A673 (cell line): Measurements from ENCODE around the gene SAYSD1. TPM values are rescaled to one million over a fixed set of nuclear protein-coding genes. Genes with fewer than 3 reads are reported as not detected.

ENCODE experiments used
- BruUV-seq: library from RNA; stranded (reverse); fragments of 400-500 nt; replicated peaks from 2 replicates; lab custom pipeline; 2021; lab: Mats Ljungman, UMichigan
- CTCF ChIA-PET: fragments of 300-600 bp; sonication (Branson Sonifier 250); formaldehyde crosslinking; loops from one replicate; lab custom pipeline; 2022; ENCODE audit warnings: antibody characterized with exemption; lab: Charles Lee
- POLR2A ChIA-PET: fragments of 300-600 bp; sonication (Branson Sonifier 250); formaldehyde crosslinking; loops from one replicate; lab custom pipeline; 2022; ENCODE audit warnings: antibody characterized with exemption; ENCODE audit not compliant: low non-redundant PET; lab: Charles Lee
- DNase-seq: peaks from one replicate; pipeline ENCODE4 v3.0.0-alpha.2; 2015; ENCODE audit warnings: low spot score
- H3K27ac ChIP-seq: fragments of 200-600 bp; sonication (generic); 2 replicates; pipeline ENCODE4 v1.5.1; 2016; ENCODE audit warnings: mixed run types, low read depth, mild to moderate bottlenecking, mixed read lengths, antibody characterized with exemption, low read length; ENCODE audit not compliant: poor library complexity, severe bottlenecking
- H3K27me3 ChIP-seq: fragments of 200-600 bp; sonication (generic); replicated peaks from 2 replicates; pipeline ENCODE4 v1.6.1; 2017; ENCODE audit warnings: mixed run types, low read depth, mild to moderate bottlenecking, mixed read lengths, antibody characterized with exemption, low read length; ENCODE audit not compliant: insufficient read depth, poor library complexity
- H3K36me3 ChIP-seq: fragments of 200-600 bp; sonication (generic); 2 replicates; pipeline ENCODE4 v1.6.1; 2016; ENCODE audit warnings: mixed run types, mild to moderate bottlenecking, mixed read lengths, antibody characterized with exemption, low read length; ENCODE audit not compliant: insufficient read depth, poor library complexity, severe bottlenecking
- H3K4me1 ChIP-seq: fragments of 200-600 bp; sonication (generic); 2 replicates; pipeline ENCODE4 v1.6.1; 2017; ENCODE audit warnings: mixed run types, mild to moderate bottlenecking, mixed read lengths, antibody characterized with exemption, low read length; ENCODE audit not compliant: insufficient read depth, poor library complexity, severe bottlenecking
- H3K4me3 ChIP-seq: fragments of 200-600 bp; sonication (generic); 2 replicates; pipeline ENCODE4 v1.5.1; 2016; ENCODE audit warnings: low read depth, mixed run types, mild to moderate bottlenecking, mixed read lengths, low read length; ENCODE audit not compliant: poor library complexity, severe bottlenecking
- H3K9me3 ChIP-seq: fragments of 200-600 bp; sonication (generic); 2 replicates; pipeline ENCODE4 v1.6.1; 2016; ENCODE audit warnings: mixed run types, low read depth, mild to moderate bottlenecking, mixed read lengths, antibody characterized with exemption, low read length; ENCODE audit not compliant: poor library complexity, severe bottlenecking
- CTCF ChIP-seq: fragments of 300-800, 200-600 bp; sonication (generic); conservative IDR thresholded peaks from 2 replicates; pipeline ENCODE4 v1.5.1; 2017; ENCODE audit warnings: low read depth, mild to moderate bottlenecking, antibody characterized with exemption, low read length, moderate library complexity, mixed read lengths
- EZH2 ChIP-seq: fragments of 200-600 bp; sonication (generic); IDR thresholded peaks from 2 replicates; pipeline ENCODE4 v1.6.1; 2017; ENCODE audit warnings: borderline replicate concordance, low read depth, mild to moderate bottlenecking, mixed read lengths, antibody characterized with exemption, low read length; ENCODE audit not compliant: poor library complexity, severe bottlenecking
- intact Hi-C: fragments of 100-400 bp; cut with micrococcal nuclease; formaldehyde crosslinking; loops from one replicate; pipeline ENCODE4 v1.10.0; 2022; ENCODE audit not compliant: unreplicated experiment
- total RNA-seq: library from RNA; stranded (reverse); gene quantifications from 2 replicates; pipeline ENCODE4 v1.2.3, GENCODE V29; 2021

The SAYSD1 gene
- total RNA-seq, 1 experiment from 2014 or later, result 16.2 TPM

- DNase-seq, result no peak
- Histone ChIP-seq H3K36me3 (no peaks in the 10 kb centered on the region), H3K4me3 (no peak overlapping the region), H3K4me1 (no peaks in the 10 kb centered on the region), H3K27me3 (peaks cover under 1% of the 10 kb centered on the region), H3K27ac (no peak overlapping the region), H3K9me3 (no peaks in the 10 kb centered on the region)
- POLR2A ChIA-PET, result no interaction called here
- CTCF ChIA-PET, result no interaction called here
- no TSS peak for BruUV-seq
- intact Hi-C loops, result no loop called here
- no peak for TF ChIP-seq EZH2
- TF ChIP-seq CTCF, result no peak
These were observed 15.7 kb upstream of the SAYSD1 start for GRCh38 chr6:39130691-39131090.

GRCh38 chr6:39128832-39129231 is 13.8 kb upstream of the SAYSD1 start:
- TF ChIP-seq CTCF, result no peak
- no peak for TF ChIP-seq EZH2
- no peaks in the 10 kb centered on the region for H3K36me3 ChIP-seq
- BruUV-seq, result no TSS peak
- ChIA-PET CTCF (interaction anchor here (0.7 kb wide), 1 partner anchor 15 kb away, joined by 3 read pairs; no protein-coding TSS in a partner anchor), POLR2A (no interaction called here)
- H3K27me3 ChIP-seq, result peaks cover 9% of the 10 kb centered on the region
- DNase-seq, result no peak
- no peaks in the 10 kb centered on the region for H3K9me3 ChIP-seq
- no peaks in the 10 kb centered on the region for H3K4me1 ChIP-seq
- intact Hi-C loops, result no loop called here
- no peak overlapping the region for H3K4me3 ChIP-seq
- H3K27ac ChIP-seq, result no peak overlapping the region

- no peaks in the 10 kb centered on the region for H3K4me1 ChIP-seq
- ChIA-PET CTCF (no interaction called here), POLR2A (no interaction called here)
- TF ChIP-seq CTCF (no peak), EZH2 (no peak)
- no peak for DNase-seq
- H3K4me3 ChIP-seq, result no peak overlapping the region
- no peaks in the 10 kb centered on the region for H3K9me3 ChIP-seq
- BruUV-seq, result no TSS peak
- H3K27me3 ChIP-seq, result peaks cover 9% of the 10 kb centered on the region
- no peak overlapping the region for H3K27ac ChIP-seq
- intact Hi-C loops, result no loop called here
- no peaks in the 10 kb centered on the region for H3K36me3 ChIP-seq
These were observed 13.1 kb upstream of the SAYSD1 start for GRCh38 chr6:39128106-39128505.
